NCI-H2081 treated with DMSO at 0.1 percent for 48 hours (cell line): ENCODE results near the gene OR7A10.

Experiments
- DNase-seq: peaks from one replicate; lab custom pipeline; 2025; lab: John Stamatoyannopoulos, UW

OR7A10 gene

DNA sequence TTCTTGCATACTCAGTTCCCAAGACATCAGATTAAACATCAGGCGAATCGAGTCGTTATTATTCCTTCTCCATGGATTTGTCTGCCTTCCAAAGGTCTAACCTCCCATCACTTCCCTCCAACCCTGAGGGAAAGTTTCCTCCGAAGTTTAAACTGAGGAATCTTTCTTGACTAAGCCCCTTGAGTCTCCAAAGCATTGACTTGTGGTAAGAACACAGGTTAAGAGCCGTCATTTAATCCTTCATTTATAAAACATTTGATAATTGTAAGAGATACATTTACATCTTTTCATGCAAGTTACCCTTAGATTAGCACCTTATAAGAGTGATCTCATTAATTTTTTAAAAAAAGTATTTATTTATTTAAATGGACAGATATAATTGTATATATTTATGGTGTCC lies at the start of gene OR7A10:
TSS of gene OR7A10 (minus strand) at position 101 of the 400 bp plus-strand sequence. CDS start 7,045 bp downstream, outside the sequence.
- DNase-seq: no peak

DNA sequence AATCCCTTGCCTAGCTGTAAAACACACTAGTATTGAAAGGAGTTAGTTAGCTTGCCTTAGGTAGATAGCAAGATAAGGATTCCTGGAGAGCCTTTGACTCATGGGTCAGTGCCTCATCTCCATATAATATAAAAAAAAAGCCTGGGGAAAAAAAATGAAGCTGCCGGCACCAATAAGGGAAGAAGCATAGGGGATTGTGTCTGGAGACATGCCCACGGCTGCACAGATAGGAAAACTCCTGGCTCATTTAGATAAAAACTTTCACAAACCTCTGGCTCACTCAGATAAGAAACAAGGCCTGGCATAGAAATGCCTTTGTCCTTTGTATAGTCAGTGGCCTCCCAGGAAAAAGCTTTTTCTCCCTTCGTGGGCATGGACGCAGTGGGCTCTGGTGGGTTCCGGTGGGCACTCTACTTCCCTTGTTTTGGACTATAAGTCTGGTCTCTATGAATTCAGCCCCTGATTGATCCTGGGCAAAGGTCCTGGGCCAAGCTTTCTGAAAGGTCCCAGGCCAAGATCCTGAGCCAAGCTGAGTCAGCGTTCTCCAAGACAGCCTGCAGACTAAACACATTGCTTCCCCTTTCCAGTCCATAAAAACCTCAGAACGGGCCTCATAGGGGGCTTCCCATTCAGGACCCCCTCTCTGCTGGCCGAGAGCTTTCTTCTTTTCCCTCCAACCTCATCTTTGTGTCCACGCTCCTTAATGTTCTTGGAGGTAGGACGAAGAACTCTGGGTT lies 42.1 kb upstream of the OR7A10 start:
- DNase-seq: no peak

DNA sequence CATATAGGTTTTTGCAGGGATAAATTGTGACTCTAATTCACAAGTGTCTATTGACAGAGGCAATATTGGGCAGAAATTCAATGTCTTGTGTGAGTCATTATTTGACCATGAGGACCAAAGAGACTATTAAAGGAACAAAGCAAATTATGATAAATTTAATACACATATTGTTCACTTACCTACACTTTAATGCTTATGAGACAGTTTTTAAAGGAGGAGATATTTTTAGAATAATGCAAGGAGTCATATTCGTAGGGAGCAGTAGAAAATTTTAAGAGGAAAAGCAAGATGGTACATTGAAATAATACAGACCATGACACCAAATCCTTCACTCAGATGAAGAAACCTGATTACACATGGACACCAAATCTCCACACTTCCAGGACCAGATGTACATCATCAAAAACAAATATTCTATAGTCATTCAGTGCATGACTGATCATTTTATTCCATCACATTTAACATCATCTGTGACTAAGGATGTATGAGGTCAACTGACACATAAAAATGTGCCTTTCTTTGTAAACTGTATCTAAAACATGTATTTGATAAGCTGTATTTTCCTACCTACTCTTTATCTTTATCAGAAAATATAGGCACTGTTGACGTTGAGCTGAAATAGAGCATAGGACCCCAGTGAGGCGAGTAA lies 41.4 kb upstream of the OR7A10 start:
- no peak for DNase-seq

DNA sequence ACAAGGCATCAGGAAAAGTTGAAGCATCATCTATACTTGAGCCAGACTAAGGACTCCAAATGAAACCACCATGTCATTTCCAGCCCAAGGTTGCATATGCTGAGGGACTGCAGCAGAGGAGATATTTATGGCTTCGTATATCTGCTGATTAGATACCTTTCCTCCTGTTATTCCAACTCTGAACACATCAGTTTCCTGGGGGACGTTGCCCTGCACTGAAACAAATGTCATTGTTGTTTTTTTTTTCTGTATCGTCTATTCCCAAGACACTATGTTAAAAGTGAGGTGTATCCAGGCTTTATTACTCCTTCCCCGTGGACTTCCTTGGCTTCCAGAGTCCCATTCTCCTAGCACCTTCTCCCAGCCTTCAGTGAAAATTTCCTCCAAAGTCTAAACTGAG lies 37.3 kb upstream of the OR7A10 start, which contains the start of gene OR7A17:
TSS of gene OR7A17 (minus strand) at position 101 of the 400 bp plus-strand sequence. CDS start 4,777 bp downstream, outside the sequence.
- no peak for DNase-seq

DNA sequence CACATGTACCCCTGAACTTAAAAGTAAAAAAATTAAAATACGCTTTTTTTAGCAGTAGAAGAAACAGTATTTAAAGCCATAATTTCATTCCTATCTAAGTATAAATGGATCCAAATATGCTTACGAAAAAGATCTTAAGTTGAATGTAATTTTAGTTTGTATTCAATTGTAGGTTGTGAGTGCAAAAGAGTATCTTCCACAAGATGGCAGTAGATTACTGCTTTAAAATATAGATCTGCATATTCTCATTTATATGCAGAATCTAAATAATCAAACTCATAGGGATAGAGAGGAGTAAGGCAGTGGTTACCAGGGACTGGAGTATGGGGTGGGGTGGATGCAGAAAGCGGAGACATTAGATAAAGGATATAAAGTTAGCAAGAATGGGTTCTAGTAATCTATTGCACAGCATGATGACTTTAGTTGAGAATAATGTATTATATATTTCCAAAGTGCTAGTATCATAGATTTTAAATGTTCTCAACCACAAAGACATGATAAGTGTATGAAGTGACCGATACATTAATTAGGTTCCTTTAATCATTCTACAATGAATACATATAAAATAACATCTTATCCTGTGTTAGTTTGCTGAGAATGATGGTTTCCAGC lies 23.0 kb upstream of the OR7A10 start:
- DNase-seq: no peak

DNA sequence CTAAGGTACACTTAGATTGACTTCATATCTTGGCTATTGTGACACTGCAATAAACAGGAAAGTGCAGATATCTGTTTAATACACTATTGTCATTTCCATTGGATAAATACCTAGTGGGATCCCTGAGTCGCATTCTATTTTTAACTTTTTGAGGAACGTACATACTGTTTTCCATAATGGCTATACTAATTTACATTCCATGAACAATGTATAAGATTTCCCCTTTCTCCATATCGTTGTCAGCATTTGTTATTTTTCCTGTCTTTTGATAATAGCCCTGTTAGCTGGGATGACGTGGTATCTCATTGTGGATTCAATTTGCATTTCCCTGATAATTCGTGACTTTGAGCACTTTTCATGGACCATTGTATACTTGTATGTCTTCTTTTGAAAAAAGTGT lies 19.8 kb upstream of the OR7A10 start:
- DNase-seq: no peak

DNA sequence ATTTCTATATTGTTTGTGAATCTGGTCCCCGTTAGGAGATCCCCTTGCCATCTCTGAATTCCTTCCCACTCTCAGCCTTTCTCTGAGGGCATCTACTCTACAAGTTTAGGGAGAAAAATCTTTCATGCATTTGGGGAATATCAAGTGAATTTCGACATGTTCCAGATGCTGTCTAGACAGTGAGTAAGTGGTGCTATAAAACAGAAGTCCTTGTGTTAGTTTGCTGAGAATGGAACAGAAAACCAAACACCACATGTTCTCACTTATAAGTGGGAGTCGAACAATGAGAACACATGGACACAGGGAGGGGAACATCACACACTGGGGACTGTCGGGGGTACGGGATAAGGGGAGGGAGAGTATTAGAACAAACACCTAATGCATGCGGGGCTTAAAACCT lies 5.1 kb downstream of the OR7A10 start:
- no peak for DNase-seq

DNA sequence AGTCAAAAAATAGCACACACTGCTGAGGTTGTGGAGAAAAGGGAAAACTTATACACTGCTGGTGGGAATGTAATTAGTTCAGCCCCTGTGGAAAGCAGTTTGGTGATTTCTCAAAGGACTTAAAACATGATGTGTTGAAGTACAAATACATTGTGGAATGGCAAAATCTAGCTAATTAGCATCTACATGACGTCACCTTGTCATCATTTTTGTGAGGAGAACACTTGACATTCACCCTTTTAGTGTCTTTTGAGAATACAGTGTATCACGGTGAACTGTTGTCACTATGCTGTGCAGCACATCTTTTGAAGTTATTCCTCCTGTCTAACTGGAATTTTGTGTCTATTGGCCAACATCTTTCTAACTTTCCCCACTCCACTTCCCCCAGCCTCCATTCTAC lies 5.6 kb downstream of the OR7A10 start:
- no peak for DNase-seq

DNA sequence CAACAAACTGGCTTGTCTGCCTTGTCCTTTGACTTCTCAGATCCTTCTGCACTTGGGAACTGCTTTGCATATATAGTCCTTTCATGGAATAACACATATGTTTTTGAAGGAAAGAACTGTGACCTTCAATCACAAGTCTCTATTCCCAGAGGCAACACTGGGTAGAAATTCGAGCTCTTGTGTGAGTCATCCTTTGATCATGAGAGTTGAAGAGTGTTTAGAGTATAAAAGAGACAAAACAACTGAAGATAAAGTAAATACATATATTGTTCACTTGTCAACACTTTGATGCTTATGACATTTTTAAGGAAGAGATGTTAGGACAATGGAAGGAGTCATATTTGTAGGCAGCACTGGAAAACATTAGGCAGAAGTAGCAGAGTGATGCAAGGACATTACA lies 8.5 kb downstream of the OR7A10 start:
- DNase-seq: no peak

DNA sequence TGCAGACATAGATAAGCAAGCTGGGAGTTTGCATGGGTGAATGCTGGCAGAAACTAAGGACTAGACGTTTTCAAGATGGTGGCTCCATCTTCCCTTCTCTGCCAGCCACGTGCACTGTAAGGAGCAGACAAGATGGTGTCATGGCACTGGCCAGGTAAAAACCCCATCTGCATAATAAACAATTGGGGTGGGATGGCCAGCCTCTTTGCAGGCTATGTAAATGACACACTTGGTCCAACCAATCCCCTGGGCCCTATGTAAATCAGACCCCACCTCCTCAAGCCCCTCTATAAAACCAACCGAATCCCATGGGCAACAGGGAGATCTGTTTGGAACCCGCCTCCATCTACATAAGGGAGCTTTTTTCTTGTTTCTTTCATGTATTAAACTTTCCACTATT lies 11.3 kb downstream of the OR7A10 start:
- DNase-seq: no peak

DNA sequence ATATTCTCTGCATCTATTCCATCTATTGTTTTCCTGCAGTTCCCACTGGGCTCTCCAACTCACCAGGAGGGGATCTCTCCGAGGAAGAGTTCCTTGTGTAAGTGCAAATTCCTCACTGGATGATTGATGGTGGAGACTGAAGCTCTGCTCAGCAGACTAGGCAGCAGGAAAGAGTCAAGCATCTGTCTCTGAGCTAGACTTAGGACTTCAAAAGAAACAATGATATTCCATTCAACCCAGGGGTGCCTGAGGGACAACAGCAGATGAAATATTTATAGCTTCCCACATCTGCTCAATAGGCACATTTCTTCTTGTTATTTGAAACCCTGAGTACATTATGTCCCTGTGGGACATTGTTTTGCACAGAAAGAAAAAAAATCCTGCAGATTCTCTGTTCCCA lies 13.7 kb downstream of the OR7A10 start, which contains the start of the genes OR7A5 and OR7C1:
TSS of gene OR7A5 (minus strand) at position 175 of the 400 bp plus-strand sequence. CDS start 6,944 bp downstream, outside the sequence.
TSS of gene OR7C1 (minus strand) at position 175 of the 400 bp plus-strand sequence. CDS start 35,049 bp downstream, outside the sequence.
- DNase-seq: no peak

DNA sequence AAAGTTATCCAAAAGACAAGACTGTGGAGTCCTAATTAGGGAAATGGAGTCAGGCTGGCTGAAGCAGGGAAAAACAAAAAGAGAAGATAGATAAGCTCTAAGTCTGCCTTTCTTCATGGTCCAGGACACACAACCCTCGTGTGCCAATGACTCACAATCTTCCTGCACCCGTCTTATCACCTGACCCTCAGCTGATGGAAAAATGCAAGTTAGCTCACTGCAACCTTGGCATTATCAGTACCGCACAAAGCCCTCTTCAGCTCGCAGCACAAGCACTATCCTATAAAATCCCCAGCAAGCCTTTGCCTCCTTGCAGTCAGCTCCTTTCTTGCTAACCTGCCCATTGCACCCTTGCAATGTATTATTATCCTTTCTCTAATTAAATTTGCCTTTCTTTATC lies 18.0 kb downstream of the OR7A10 start:
- DNase-seq: no peak

DNA sequence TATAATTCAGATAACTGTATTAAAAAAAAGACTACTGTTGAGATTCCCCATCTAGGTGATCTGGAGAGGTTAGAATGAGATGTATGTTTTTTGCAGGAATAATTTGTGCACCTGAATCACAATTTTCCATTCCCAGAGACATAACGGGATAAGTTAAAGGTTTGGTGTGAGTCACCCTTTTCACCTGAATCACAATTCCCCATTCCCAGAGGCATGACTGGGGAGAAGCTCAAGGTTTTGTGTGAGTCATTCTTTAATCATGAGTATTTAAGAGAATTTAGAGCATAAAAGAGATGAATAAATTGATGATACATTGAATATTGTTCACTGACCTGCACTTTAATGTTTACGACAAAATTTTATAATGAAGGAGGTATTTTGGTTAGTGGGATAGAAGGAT lies 22.7 kb downstream of the OR7A10 start:
- no peak for DNase-seq

DNA sequence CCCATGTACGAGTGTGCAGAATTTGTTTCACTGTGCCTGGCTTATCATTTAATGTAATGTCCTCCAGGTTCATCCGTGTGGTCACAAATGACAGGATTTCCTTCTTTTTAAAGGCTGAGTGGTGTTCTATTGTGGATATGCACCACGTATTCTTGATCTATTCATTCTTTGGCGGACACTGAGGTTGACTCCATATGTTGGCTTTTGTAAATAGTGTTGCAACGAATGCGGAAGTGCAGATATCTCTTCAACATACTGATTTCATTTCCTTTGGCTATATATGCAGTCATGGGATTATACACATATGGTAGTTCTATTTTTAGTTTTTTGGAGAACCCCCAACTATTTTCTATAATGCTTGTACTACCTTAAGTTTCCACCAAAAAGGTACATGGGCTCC lies 26.8 kb downstream of the OR7A10 start:
- no peak for DNase-seq

DNA sequence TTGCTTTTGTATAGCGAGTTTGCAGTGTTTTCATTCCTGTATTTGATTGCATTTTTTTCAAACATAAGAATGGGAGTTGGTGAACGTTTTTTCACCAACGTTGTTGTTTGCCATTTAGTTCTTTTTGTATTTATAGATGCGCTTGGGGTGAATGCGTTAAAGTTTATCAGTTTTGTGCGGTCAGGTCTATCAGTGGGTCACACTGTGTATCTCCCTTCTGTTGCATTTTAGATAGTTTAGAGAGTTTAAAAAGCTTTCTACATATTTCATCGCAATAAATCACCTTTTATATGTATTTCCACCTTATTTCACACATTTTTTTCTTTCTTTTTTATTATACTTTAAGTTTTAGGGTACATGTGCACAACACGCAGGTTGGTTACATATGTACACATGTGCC lies 30.1 kb downstream of the OR7A10 start:
- no peak for DNase-seq

DNA sequence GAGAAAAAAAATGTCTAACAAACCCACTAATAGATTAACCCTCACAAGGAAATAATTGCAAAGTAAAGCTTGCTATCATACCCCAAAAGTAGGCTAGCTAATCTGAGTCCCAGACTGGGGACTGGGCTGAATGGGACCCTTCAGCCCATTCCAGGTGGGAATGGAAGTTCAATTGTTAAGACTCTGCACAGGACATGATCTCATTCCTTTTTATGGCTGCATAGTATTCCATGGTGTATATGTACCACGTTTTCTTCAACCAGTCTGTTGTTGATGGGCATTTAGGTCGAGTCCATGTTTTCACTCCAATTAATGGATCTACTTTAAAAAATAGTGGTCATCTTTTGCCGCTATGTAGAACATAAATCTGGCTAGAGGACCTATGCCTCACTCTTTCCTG lies 31.7 kb downstream of the OR7A10 start:
- no peak for DNase-seq

DNA sequence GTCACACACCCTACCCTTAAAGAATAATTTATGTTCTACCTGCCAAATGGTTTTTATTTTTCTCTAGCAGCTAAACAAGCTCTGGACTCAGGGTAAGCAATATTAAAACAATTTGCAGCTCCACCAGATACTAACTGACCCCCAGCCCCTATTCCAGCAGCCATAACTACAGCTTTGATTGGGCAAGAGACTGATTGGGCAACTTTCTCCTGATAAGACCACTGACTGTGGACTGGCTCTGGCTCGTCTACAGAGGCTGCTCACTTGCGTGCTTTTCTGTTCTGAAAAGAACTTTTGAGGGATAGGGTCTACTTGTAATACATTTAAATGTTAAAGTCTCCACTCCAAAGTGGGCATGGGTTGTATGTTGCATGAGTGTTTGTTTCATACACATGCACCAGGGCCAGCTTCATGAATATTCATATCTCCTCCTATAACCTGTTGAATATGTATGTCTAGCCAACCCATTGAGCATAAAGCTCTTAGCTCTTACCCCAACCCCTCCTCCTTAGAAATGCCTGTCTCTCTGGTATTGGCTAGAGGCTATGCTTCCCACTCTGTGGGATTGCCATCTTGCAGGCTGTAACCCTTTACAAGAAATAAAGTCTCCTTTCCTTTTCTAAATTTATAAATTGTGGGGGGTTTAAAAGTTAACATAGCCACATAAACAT lies 33.6 kb downstream of the OR7A10 start:
- no peak for DNase-seq

DNA sequence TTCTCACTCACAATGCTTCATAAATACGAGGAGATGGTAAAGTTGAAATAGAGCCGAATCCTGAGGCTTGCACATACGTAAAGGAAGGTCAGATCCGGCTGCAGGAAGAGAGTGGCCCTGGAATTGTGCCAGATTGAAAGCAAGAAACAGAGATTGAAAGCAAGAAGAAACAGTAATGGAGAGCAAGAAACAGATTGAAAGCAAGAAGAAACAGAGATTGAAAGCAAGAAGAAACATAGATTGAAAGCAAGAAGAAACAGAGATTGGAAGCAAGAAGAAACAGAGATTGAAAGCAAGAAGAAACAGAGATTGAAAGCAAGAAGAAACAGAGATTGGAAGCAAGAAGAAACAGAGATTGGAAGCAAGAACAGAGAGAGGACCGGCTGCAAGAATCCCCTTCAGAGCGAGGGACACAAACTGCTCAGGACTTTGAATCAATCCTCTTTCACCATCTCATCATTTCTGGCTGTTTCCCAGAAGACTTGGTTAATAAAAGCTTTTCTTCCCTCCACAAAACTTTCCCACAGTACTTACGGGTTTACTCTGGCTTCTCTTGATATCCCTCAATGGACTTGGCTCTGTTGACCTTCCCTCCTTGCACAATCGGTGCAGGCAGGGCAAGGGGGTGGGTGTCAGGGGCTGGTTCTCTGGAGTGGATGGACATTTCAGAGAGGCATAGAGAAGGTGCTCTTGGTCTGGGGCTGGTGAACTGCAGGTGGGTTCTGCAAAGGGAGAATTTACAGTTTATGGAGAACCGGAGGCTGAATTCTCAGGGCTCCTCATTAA lies 39.3 kb downstream of the OR7A10 start:
- no peak for DNase-seq

DNA sequence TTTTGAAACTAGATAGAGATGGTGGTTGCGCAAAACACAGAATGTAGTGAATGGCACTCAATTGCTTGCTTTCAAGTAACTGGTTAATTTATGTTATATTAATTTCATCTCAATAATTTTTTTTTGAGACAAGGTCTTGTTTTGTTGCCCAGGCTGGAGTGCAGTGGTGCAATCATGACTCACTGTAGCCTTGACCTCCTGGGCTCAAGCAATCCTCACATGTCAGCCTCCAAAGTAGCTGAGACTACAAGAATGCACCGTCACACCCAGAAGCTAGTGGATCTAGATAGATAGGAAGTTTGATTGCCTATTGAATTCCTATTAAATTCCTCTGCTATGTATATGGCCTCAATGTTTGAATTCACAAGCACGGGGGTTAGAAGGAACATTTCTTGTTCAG lies 44.0 kb downstream of the OR7A10 start:
- DNase-seq: no peak

DNA sequence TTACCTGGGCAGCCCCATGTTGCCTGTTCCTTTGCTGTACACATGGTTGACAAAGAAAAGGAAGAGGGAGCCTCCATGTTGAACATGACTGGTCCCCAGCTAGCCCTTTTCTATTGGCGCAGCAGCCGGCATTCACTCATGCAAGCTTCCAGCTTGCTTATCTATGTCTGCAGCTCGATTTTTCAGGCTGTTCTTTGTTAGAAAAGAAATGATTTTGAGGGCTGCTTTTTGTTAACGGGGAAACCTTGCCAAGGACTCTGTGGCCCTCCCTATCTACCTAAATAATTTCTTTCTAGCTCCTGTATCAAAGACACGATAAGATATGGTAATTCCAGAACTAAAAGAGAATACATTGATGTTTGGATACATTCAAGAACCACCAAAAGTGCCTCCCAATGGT lies 50.0 kb downstream of the OR7A10 start:
- no peak for DNase-seq

DNA sequence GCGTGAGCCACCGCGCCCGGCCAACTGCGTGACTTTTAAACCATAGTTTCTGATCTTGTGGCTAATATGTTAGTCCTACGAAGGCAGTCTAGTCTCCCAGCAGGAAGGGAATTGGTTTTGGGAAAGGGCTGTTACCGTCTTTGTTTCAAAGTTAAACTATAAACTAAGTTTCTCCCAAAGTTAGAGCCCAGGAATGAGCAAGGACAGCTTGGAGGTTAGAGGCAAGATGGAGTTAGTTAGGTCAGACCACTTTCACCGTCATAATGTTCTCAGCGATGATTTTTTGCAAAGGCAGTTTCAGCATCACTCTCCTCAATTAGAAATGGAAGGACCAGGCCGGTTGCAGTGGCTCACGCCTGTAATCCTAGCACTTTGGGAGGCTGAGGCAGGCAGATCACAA lies 52.7 kb downstream of the OR7A10 start:
- no peak for DNase-seq
